Activated CD8-positive, alpha-beta memory T cell treated with anti-CD3 and anti-CD28 coated beads for 48 hours (primary cell): ENCODE results near the gene FCAMR.

ENCODE experiments used
- DNase-seq, 3 experiments: peaks; one replicate each; pipeline ENCODE4 v3.0.0-alpha.2; 2020; ENCODE audit warnings: low read depth in 2 of 3, low spot score in 2 of 3

The FCAMR gene

DNA sequence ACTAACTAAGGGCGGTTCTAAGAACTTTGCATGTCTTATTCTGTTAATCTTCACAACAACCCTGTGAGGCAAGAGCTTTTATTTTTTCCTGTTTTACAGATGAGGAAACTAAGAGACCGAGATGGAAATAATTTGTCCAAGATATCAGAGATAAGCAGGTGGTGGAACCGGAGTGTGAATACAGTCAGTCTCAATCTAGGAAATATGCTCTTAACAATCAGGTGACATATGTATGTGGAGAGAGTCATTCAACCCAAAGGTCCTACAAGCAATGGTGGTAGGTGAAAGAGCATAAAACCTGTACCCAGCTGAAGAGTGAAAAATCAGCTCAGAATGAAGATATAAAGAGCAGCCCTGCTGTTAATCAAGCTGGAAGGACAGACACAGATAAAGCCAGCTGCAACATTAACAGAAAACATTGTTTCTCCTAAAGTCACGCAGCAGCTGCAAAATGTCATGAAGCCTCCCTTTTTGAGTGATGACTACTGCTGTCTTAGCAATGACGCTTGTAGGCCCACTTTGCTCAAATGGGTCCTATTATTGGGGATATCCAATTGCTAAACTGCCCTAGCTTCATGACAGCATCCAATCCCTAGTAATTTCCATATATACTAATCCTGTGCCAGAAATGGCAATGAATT lies 30.5 kb upstream of the FCAMR start:
- no peak for DNase-seq

DNA sequence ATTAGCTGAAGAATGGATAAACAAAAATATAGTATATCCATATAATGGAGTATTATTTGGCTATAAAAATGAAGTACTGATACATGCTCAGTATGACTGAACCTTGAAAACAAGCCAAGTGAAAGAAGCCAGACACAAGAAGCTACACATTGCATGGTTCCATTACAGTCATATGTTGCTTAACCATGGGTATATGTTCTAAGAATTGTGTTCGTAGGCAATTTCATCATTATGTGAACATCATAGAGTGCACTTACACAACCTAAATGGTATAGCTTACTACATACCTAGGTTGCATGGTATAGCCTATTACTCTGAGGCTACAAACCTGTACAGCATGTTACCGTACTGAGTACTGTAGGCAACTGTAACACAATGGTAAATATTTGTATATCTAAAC lies 28.6 kb upstream of the FCAMR start:
- no peak for DNase-seq

DNA sequence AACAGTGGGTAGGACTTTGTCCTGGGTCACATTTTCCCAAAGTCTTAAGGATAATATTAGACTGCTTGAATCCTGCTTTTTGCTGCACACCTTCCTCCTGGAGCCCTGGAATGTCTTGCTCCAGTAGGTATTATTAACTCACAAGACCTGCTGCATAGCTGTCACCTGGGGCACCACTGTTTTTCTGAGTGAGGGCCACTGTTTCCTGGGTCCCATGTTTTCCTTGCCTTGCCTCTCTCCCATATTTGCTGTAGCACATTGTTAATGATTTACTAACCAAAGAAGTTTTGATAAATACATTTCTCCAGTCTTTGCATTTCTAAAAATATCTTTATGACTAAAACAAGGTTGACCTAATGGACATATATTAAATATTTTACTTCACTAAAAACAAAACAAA lies 22.5 kb upstream of the FCAMR start:
- no peak for DNase-seq

DNA sequence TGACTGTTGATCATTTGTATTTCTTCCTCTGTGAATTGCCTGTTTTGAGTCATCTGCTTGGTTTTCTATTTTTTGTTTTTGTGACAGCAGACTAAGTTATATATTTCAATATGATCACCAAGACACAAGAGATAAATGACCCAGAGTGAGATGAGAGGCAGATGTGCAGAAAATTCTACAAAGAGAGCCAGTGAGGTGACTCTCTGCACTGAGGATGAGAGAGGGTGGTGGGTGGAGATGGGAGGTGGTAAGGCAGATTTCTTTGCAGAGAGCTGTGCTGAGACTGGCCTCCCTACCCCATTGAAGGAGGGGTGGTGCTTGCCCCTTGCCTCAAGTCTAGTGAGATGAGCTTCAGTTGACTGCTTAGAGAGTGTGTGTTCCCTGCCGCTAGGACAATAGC lies 17.6 kb upstream of the FCAMR start:
- DNase-seq = no peak

DNA sequence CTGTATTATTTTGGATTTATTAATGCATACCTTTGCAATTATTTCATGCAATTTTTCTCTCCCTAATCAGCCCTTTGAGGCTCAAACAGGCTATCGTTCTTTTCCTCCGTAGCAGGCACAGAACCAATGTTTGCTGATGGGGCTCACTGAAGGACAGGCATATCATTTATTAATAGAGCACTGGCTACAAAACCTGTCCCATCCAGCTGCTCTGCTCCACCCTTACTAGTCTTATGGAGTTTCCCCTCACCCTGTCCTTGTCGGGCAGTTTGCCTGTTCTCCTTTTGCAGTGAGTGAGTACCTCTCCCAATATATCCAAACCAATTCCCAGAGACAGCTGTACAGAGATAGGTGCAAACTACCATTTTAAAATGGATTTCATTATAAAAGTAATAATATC lies 16.6 kb upstream of the FCAMR start:
- DNase-seq = no peak

DNA sequence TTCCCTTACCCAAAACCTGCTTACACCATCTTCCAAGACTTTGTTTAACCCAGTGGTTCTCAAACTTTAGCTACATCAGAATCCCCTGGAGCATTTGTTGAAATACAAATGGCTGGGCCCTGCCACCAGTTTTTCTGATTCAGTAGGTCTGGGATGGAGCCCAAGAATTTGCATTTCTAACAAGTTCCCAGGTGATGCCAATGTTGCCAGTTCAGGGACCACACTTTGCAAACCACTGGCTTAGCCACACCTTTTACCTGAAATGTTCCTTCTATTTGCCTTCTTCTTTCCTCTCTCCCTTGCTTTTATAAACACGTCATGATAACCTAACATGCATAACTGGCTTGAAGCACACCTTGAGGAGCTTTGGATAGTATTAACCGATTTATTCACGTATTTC lies 16.1 kb upstream of the FCAMR start:
- no peak for DNase-seq

DNA sequence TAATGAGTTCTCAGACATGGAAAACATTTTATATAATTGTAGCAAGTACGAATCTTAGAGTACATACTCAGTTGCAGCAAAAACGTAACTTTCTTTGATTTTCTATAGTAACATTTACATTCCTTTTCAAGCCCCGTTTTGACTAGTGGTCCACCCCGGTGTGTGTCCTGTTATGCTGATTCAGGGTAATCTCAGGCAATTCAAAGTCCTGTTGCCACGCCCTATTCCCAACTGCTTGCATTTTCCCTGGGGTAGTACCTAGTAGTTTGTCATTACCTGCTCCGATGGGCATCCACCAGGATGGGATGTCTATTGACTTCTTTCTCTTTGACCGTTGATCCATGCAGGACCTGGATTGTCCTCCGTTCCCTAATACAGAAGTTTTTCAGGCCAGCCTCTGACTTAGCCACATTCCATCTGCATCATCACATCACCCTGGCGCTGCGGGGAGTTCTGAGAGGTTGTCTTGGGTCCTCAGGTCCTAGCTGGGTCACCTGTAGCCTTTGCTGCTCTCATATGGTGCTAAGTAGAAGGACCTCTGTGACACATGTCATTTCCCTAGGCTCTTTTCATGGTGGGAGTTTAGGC lies 15.0 kb upstream of the FCAMR start:
- no peak for DNase-seq

DNA sequence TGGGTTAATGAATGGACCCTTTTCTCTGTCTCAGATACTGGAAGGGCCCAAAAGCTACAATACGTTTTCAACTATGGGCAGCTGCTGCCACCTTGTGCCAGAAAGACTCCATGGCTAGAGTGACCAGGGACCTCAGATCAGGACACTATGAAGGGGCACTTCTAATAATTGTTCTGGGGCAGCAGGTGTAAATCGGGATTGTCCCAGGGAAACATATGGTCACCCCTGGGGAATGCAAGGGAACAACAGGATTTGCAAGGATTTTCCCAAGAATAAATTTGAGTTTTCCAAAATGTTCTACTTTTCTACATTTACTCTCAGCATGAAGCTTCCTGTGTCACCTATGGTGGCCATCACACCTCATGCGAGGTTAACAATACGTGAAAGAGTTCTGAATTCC lies 12.0 kb upstream of the FCAMR start:
- DNase-seq = peak in 2 of 3 experiments; percentile 12 to 18

DNA sequence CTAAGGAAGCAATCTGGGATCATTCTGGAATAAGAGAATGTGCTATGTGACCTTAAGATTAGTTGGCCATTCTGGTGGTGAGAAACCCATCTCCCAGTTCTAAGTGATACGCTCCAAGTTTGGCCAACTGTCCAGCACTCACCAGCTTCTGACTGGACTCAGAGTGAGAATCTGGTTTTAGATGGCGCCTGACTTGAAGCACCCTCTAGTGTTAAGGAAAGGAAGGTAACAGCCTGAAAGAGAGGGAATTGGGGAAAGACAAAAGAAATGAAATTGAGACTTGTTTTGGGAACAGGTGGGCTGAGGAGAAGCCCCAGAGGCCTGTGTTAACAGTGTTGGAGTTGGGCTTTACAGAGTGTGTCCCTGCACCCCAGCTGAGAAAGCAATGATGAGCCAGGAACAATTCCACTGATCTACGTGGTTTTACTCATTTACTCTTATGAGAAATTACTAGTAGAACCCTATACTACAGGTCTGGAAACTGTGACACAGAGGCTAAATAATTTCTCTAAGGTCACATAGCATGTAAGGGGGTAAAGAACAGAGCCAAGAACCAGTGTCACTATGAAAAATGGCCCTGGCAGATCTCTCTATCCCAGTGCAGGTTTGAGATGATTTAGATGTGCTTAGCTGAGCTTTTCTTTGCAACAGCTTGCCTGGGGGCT lies 9.3 kb upstream of the FCAMR start:
- DNase-seq = no peak

DNA sequence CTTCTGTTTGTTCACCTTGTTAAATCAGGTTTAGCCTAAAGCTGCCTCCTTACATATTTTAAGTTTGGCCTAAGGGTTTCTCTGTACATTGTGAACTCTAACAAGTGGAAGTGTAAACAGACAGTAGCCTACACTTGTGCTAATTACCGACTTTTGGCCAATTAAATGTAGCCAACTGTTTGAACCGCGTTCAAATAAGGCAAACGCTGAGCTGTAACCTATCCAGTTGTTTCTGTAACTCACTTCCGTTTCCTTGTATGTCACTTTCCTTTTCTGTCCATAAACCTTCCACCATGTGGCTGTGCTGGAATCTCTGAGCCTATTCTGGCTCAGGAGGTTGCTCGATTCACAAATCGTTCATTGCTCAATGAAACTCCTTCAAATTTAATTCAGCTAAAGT lies 8.0 kb upstream of the FCAMR start:
- DNase-seq = no peak

DNA sequence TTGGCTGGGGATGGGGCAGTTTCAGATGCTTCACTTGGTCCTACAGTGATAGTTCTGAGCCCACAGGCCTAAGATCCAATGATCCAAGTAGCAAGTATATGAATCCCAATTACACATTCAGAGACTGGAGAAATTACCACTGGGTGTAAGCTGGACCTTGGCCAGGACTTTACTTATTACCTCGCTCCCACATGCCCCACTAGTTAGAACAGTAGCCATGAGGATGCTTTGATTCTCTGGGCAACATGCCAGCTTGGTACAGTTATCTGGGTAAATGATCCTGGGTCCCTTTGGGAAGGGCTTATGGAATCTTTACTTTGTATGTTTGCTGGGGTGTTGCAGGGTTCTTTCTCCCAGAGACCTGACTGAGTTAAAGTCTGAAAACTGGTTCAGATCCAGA lies 5.0 kb upstream of the FCAMR start:
- no peak for DNase-seq

DNA sequence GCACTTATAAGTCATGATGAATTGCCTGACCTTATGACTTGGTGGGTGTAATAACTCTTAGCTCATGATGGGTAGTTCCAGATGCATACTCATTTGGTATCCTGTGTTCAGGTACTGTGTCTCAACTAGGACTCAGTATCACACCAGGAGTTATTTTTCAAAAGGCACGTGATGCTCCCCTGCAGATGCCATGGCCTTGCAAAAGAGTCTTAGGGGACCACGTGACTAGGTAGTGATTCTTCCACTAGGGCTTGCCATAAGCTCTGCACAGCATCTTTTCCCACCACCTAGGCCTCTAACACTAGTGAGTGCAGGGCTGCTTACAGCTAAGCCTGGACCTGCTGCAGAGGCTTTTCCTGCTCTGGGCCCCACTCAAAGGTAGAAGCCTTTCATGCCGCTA lies 3.9 kb upstream of the FCAMR start:
- no peak for DNase-seq

DNA sequence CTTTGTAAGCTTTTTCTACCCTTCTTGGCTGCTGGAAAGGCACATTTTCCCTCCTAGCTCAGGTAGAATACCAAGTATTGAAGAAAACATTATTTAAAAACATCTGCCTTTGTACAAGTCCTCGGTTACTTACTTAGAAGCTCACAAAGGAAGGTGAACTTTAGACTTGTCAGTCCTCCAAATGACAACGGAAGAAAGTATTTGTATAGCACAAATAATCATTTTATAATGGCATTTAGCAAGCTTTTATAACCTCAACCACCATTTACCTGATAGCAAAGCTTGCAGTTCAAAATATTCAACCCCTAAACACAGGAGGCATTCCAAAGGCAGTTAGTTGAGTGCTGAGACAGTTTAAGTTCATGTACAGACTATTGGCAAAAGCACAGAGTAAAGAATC lies 2.5 kb upstream of the FCAMR start:
- no peak for DNase-seq

DNA sequence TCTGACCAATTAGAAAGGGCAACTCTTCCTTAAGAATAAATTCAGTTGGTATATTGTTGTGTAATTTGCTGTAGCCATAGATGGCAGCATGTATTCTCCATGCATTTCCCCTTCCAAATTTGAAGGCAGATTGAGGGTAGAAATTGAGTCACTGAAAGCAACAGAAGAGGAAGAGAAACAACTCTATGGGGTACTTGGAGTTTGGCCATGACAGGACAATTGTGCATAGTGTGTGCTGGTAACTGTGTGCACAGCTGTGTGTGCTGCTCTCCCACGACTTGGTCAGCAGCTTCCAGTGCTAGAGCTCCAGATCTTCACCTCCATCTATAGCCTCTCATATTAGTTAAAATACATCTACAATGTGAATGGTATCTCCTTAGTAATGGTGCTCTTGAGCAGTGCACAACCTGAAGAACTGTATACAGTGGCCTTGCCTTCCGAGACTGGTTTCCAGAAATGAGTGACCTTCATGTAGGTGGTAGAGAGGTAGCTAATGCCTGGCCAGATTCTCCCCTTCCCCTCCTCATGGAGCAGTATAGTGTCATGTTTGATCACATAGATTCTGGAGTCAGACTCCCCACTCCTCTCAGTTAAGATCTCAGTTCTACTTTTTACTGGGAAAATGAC lies 882 bp upstream of the FCAMR start:
- no peak for DNase-seq

DNA sequence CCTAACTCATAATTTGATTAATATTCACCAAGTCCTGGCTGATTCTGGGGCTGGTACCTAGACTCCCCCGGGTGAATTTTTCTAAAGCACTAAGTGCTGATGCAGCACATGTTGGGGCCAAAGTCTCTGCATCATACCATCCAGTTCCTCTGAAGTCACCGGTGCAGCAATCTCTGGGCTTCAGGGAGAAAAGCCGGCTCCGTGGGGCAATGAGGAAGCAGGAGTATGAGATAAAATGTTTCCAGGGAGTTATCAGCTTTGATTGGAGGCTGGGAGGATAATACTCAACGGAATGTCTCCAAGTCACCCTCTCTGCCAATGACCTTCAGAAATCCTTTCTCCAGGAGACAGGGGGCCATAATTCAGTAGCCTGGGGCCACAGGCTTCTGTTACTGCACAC lies 1.2 kb downstream of the FCAMR start:
- no peak for DNase-seq

DNA sequence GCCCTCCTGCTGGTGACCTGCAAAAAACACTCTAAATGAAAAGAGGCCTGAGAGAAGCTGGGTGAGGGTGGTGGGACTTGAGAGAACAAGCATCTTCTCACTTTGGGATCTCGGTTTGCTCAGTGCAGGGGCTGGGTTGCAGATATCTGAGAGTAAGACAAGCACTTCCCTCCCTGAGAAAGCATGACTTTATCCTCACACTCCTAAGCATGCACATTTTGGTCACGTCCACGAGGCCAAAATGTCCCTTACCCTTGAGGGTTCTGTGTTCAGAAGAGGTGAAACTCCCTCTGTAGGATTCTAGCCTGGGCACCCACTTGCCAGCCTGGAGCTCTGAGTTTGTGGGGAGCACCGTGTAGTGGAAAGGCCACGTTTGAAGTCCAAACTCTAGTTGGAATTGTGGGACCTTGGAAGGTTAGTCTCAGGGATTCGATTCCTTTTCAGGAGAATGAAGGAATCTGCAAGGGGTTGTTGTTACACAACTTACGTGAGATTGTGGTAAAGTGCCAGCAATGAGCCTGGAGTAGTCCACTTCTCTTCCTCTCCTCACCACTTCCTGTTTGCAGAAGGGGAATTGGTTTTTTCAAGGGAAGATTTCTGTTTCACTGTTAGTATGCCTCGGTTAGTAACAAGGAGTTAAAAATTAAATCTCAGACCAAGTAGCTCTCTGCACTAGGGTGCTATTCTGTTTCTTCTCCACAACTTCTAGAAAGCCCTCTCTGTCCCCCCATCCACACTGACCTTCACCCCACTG lies 3.0 kb downstream of the FCAMR start:
- DNase-seq = no peak

DNA sequence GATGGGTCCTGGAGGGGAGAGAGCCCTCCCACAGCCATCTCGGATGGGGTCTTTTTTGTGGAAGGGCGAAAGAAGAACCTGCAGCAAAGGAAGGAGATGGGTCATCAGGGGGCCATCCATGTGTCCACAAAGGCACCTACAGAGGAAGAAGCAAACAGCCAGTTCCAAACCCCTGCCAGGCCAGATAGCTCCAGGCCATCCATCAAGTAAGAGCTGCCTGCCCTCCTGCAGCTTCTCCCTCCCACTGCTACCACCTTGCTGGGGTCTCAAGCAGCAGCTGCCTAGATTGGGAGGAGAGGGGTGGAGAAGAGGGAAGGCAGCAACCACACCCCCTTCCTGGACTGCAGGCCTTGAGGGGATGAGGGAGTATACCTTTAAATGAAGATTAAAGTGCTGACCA lies 4.5 kb downstream of the FCAMR start:
- DNase-seq = no peak

DNA sequence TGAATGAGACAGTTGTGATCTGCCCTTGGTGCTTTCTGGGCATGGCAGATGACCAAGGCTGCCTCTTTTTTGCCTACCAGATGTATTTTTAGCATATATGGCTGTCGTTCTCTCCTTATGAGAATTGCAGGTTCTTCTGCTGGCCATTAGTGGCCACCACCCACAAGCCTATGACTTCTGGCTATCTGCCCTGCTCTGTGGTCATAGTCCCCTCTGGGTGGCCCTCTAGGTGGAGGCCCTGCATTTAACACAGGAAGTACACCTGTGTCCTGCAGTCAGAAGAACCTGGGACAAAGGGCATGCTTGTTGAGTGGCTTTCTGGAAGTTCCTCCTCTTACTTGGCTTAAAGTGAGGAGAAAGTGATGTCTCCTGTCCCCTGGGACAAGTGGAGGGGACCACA lies 6.5 kb downstream of the FCAMR start:
- DNase-seq = no peak

DNA sequence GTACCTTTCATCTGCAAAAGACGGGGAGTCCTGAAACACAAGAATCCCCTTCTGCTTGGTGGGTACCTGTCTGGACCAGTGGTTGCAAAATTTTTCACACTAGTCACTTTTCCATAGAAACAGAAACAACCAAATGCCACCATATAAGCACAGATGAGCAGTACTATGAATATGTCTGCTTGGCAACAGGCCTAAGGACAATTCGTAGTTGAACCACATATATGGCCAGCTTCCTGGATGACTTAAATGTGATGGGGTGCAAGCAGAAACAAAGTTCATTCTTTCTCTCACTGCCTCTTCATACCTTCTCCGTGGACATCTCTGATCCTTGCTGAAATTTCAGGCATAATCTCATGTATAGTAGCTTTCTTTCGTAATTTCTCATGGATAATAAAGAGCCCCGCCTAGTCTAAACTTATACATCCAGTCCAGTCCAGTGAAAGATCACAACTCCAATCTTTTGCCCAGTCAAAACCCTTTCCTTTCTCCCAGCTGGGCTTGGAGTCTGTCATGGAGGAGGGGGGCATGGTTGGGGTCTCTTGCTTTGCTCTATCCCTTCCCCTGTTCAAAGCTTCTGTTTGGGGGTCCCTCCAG lies 7.0 kb downstream of the FCAMR start:
- no peak for DNase-seq

DNA sequence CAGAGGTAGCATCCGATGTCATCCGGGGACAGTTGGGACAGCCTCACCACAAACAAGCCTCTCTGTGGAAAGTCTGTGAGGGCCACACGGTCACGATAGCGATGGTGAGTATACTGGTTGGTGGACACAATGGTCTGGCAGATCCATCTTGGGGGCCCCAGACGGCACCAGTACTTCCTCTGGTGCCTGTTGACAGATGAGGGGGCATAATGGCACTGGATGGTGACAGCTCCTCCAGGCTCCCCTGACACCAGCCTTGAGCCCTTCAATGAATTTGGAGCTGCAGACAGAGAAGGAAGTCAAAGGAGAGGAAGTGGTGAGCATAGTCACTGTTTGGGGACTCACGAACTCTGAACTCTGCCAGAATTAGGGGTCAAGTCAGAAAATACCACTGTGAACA lies 8.0 kb downstream of the FCAMR start:
- DNase-seq = no peak

DNA sequence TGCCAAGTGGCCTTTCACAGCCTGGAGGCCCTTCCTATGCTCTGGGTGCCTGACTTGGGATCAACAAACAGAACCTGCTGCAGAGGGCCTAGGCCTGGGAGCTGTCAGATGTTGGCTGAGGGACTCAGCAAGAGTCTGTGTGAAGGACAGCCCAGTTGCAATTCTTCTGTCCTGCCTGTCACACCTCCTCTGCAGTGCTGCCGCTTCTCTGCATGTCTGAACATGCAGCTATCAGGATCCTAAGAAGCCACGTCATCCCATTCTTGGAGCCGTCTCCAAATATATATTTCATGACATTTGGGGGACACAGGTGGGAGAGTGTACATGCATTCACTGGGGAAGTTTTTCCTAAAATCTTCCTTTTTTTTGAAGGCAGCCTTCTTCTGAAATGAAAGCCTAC lies 8.6 kb downstream of the FCAMR start:
- DNase-seq = no peak
